NB4 (cell line): ENCODE data around the gene MRPL43.

Experiments
- POLR2A ChIP-seq: IDR thresholded peaks from 2 replicates; pipeline ENCODE4 v1.6.1; 2011; ENCODE audit warnings: mild to moderate bottlenecking; ENCODE audit not compliant: insufficient read length; ENCODE audit errors: extremely low read depth
- TF ChIP-seq, protein P1 (sequence below): IDR thresholded peaks from one replicate; pipeline ENCODE4 v1.5.1; 2012; ENCODE audit warnings: low read depth, low read length

DNA sequence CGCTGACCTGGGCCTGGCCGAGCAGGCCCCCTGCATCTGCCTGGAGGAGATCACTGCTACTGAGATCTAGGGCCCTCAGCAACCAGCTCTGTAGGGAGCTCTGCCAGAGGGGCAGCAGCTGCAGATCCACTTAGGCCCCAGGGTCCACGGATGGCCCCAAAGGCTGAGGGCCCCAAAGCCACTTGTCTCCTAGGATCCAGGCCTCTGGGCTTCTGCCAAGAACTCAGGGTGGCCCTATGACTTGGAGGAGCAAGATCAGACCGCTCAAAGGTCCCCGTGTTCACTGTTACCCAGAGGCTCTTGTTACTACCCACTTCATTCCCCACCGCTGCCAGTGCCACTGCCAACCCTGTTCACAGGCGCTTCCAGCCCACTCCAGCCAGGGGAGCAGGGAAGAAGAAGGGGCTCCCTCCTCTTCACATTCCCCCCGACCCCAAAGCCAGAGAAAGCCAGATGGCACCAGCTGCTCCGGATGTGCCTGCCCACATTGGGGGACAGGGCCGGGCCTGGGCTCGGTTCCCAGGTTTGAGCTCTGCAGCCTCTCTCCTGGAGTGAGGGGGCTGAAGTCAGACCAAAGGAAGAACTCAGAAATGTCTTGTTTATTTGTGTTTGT, 19.9 kb upstream of the MRPL43 start:
- TF ChIP-seq POLR2A: no peak
- TF ChIP-seq, protein P1, sequence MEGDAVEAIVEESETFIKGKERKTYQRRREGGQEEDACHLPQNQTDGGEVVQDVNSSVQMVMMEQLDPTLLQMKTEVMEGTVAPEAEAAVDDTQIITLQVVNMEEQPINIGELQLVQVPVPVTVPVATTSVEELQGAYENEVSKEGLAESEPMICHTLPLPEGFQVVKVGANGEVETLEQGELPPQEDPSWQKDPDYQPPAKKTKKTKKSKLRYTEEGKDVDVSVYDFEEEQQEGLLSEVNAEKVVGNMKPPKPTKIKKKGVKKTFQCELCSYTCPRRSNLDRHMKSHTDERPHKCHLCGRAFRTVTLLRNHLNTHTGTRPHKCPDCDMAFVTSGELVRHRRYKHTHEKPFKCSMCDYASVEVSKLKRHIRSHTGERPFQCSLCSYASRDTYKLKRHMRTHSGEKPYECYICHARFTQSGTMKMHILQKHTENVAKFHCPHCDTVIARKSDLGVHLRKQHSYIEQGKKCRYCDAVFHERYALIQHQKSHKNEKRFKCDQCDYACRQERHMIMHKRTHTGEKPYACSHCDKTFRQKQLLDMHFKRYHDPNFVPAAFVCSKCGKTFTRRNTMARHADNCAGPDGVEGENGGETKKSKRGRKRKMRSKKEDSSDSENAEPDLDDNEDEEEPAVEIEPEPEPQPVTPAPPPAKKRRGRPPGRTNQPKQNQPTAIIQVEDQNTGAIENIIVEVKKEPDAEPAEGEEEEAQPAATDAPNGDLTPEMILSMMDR: no peak
